Measurements from ENCODE around the gene MTCL3.

MTCL3 gene

GRCh38 chr6:127475135-127475822 lies 43.9 kb downstream of the MTCL3 start:
- DNase-seq (ENCODE audit: extremely low read depth, low read depth) = no peak

GRCh38 chr6:127471379-127472255 lies 47.5 kb downstream of the MTCL3 start:
- no peak for DNase-seq (ENCODE audit: extremely low read depth, low read depth)

GRCh38 chr6:127468936-127469335 lies 50.2 kb downstream of the MTCL3 start:
- no peak for DNase-seq (ENCODE audit: extremely low read depth, low read depth)

- no peak for DNase-seq (ENCODE audit: extremely low read depth, low read depth)
Observed at GRCh38 chr6:127466416-127466815, 52.7 kb downstream of the MTCL3 start.

- DNase-seq (ENCODE audit: extremely low read depth, low read depth) = peak; percentile 30
Observed at GRCh38 chr6:127464881-127465459, 54.2 kb downstream of the MTCL3 start.

- no peak for DNase-seq (ENCODE audit: extremely low read depth, low read depth)
Observed at GRCh38 chr6:127464161-127464880, 54.8 kb downstream of the MTCL3 start.

GRCh38 chr6:127463056-127463455 lies 56.1 kb downstream of the MTCL3 start:
- no peak for DNase-seq (ENCODE audit: extremely low read depth, low read depth)

GRCh38 chr6:127462376-127462775 lies 56.8 kb downstream of the MTCL3 start:
- DNase-seq (ENCODE audit: extremely low read depth, low read depth) = no peak

- DNase-seq (ENCODE audit: extremely low read depth, low read depth) = no peak
Observed at GRCh38 chr6:127460465-127460864, 58.7 kb downstream of the MTCL3 start.

- peak; percentile 16 for DNase-seq (ENCODE audit: extremely low read depth, low read depth)
Observed at GRCh38 chr6:127459231-127459641, 59.9 kb downstream of the MTCL3 start, which contains the start of gene KIAA0408. KIAA0408 (minus strand) TSS chr6:127459389; CDS start chr6:127453981, 5,408 bp downstream.

- no peak for DNase-seq (ENCODE audit: extremely low read depth, low read depth)
Observed at GRCh38 chr6:127458817-127459216, 60.3 kb downstream of the MTCL3 start.

- DNase-seq (ENCODE audit: extremely low read depth, low read depth) = no peak
Observed at GRCh38 chr6:127458222-127458621, 60.9 kb downstream of the MTCL3 start.

- no peak for DNase-seq (ENCODE audit: extremely low read depth, low read depth)
Observed at GRCh38 chr6:127457456-127458064, 61.6 kb downstream of the MTCL3 start.

- DNase-seq (ENCODE audit: extremely low read depth, low read depth) = no peak
Observed at GRCh38 chr6:127456465-127456864, 62.7 kb downstream of the MTCL3 start.

GRCh38 chr6:127453845-127454619 lies 65.1 kb downstream of the MTCL3 start:
- no peak for DNase-seq (ENCODE audit: extremely low read depth, low read depth)

GRCh38 chr6:127452803-127453202 lies 66.3 kb downstream of the MTCL3 start:
- no peak for DNase-seq (ENCODE audit: extremely low read depth, low read depth)

- no peak for DNase-seq (ENCODE audit: extremely low read depth, low read depth)
Observed at GRCh38 chr6:127451388-127451787, 67.7 kb downstream of the MTCL3 start.

- no peak for DNase-seq (ENCODE audit: extremely low read depth, low read depth)
Observed at GRCh38 chr6:127447780-127448179, 71.4 kb downstream of the MTCL3 start.

- no peak for DNase-seq (ENCODE audit: extremely low read depth, low read depth)
Observed at GRCh38 chr6:127446356-127446755, 72.8 kb downstream of the MTCL3 start.

GRCh38 chr6:127441881-127442280 lies 77.3 kb downstream of the MTCL3 start:
- no peak for DNase-seq (ENCODE audit: extremely low read depth, low read depth)
